HG03439 (cell line): Measurements from ENCODE around the gene OTOP3.

Experiments
- ATAC-seq: cut with Tn5 transposase; IDR thresholded peaks from one replicate; pipeline ENCODE4 v1.9.1; 2021; ENCODE audit warnings: mild to moderate bottlenecking, moderate library complexity; ENCODE audit not compliant: unreplicated experiment

OTOP3 gene

DNA sequence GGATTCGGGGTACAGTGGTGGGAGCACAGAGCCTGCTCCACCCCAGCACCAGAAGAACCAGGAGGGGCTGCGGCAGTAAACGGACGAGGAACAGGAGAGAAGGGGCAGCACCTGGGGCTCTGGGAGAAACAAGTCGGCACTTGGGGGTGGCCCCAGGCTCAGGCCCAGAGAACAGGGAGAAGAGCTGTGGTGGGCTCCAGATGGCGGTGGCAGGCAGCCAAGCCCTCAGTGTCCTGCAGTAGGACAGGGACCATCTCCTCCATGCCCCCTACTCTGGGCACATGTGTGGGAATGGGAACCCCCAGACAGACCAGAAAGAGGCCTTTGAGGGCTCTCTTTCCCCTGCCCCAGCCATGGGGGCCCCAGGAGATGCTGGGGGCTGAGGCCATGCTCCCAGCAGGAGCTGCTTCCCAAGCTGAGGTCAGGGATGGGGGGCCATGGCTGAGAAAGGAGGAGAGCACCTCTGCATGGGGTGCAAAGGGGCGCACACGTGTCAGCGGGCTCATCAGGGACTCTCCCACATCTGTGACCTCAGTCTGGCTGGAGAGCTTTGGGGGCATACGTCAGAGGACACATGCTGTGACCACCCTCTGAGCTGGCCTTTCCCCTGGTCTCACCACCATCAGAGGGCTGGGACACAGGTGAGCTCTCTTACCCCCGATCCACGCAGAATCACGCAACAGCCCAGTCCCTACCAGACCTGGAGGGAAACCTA is 19.4 kb upstream of the OTOP3 start:
- no peak for ATAC-seq

DNA sequence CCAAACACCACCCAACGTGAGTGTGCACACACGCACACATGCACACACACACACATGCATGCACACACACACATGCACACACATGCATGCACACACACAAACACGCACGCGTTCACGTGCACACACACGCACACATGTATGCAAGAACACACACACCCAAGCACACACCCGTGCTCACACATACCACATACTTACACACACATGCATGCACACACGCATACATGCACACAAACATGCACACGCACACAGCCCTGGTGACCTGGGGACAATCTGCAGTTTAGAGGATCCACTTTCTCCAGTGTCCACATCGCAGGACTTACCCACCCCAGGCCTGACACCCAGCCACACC is 18.9 kb upstream of the OTOP3 start:
- no peak for ATAC-seq

DNA sequence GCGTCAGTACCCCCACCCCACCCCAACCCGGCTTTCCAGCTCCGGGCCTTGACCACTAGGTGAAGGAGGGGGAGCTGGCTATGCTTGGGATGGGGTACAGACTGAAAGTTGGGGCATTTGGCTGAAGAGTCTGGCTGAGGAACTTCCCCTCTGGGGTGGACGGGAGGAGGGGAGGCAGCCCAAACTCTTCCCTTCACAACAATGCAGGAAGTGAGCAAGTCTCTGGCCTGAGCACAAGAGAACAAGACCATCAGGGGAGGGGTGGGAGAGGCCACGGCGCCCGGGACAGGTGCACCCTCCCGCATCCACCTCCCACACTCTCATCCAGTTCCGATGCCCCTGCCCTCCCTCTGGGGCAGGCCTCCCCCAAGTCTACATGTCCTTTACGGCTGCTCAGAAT is 18.3 kb upstream of the OTOP3 start:
- no peak for ATAC-seq

DNA sequence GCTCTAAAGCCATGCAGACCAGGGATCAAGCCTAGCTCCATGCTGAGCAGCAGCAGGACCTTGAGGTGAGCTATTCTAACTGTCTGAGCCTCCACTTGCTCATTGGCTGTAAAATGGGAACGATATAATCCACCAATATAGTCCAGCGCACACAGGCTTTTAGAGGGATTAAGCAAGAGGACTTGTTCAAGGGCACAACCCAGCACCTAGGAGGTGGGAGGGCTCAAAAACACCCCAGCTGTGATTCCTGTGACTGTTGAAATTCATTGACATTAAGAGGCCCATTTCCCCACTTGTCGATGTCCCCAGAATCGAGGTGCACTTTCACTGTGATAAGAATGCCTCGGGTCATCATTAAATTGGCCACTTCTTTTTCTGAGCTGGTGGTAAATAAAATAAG is 16.8 kb upstream of the OTOP3 start:
- no peak for ATAC-seq

DNA sequence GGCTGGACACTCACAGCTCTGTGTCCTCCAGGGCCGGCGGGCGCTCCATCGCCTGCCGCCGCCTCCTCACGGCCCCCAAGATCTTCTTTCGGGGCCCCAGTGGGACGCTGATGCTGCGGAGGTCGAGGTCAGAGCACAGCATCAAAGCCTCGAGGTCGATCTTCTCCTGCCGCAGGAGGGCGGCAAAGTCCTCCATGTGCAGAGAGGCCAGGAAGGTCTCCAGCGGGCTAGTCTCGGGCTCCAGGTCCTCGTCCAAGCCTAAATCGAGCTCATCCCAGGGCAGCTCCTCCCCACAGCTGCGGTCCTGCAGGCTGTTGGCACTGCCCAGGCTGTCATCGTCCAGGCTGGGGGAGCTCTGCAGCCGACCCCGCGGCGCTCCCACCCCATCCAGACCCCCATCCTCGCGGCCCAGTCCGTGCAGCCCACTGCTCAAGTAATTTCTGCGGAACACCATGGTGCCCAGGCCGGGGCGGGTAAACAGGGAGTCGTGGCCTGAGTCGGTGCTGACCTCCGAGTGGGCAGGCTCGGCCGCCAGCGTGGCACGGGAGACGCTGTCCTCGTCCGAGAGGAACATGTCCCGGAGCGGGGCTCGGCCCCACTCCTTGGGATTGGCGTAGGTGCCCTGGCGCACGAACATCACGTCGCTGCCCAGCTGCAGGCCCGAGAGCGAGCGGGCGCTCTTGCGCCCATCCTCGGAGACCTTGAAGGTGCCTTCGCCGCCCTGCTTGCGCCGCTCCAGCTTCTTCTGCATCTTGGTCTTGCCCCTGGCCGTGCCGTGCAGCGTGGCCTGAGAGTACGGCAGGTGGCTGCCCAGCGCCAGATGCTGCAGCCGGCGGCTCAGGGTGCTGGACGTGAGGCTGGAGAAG is 16.0 kb upstream of the OTOP3 start:
- no peak for ATAC-seq

DNA sequence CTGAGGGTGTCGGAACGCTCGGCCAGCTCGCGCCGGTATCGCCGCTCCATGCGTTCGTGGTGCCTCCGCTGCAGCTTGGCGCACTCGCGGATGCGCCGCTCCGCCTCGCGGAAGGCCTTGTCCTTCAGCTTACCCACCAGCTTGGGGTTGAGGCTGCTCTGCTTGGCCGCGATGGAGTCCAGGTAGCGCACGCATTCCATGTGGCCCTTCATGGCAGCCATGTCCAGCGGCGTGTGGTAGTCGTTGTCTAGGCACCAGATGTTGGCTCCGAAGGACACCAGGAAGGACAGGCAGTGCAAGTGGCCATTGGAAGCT is 15.4 kb upstream of the OTOP3 start:
- no peak for ATAC-seq

DNA sequence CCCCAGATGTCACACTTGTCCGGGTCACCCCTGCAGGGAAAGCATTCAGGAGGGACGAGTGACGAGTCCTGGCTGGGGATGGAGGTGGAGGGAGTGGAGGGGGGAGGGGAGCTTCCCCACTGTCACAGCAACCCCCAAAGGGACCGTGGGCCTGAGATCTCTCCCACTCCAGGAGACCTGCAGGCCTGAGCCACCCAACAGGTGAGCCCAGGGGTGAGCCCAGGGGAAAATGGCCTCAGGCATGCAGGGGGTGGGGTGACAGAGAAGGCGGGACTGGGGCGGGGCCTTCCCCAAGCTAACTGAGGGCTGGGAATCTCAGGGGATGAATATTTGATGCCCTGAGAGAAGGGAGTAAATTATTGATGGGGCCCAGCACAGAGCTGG is 15.1 kb upstream of the OTOP3 start:
- no peak for ATAC-seq

DNA sequence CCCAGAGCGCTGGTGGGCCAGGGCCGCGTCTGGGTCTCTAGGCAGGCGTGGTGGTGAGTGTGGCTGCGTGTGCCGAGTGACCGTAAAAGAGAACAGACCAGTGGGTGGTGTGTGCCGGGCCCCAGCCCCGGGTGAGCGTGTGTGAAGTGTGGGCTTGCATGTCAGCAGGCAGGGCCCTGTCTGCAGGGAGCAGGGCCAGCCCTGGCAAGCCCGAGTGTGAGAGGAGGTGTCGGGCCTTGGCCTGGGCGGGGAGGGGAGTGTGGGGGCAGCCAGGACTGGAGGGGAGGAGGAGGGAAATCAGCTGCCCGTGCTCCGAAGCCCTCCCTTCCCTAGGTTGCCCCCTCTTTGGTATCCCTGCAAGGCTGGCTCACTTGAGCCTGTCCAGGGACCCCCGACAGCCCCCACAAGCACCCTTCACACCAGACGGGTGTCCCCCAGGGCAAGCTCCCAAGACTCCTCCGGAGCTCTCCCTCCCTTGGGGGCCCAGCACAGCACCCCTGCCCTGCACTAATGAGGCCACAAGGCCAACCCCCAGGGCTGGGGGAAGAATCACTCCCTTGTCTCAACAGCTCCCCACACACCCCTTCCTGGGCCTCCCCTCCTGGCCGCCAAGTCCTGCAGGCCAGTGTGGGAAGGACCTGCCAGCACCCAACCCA is 14.5 kb upstream of the OTOP3 start:
- ATAC-seq = no peak

DNA sequence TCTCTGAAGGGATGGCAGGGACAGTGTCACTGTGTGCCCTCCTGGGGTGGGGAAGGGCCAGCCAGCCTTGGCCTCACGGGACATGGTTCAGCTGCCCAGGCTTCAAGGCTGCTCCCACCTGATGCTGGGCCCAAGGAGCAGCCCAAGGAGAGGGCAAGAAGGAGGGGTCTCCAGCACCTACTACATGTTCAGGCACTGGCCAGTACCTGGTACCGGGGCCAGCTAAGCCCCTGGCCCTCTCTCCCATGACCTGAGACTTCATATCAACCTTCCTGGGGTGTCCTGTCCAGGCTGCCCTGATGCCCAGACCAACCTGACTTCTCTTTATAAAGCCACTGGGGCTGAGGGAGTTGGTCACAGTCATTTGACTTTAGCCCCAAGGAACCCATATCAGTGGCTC is 13.9 kb upstream of the OTOP3 start:
- no peak for ATAC-seq

DNA sequence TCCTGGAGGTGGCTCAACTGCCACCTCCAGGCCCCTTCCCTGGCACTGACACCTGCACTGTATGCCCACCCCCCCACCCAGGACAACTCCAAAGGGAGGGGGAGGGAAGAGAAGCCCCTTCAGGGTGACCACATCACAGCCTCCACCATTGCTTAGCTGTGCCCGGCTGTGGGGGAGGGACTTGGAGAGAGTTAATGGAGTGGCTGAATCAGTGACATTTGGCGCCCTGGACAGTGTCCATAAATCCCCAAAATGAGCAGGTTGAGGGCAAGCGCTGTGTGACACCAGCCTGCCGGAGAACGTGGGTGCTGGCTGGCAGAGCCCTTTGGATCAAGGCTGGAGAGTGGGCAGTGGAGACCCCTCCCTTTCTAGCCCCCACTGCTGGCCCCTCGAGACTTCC is 13.5 kb upstream of the OTOP3 start:
- no peak for ATAC-seq

DNA sequence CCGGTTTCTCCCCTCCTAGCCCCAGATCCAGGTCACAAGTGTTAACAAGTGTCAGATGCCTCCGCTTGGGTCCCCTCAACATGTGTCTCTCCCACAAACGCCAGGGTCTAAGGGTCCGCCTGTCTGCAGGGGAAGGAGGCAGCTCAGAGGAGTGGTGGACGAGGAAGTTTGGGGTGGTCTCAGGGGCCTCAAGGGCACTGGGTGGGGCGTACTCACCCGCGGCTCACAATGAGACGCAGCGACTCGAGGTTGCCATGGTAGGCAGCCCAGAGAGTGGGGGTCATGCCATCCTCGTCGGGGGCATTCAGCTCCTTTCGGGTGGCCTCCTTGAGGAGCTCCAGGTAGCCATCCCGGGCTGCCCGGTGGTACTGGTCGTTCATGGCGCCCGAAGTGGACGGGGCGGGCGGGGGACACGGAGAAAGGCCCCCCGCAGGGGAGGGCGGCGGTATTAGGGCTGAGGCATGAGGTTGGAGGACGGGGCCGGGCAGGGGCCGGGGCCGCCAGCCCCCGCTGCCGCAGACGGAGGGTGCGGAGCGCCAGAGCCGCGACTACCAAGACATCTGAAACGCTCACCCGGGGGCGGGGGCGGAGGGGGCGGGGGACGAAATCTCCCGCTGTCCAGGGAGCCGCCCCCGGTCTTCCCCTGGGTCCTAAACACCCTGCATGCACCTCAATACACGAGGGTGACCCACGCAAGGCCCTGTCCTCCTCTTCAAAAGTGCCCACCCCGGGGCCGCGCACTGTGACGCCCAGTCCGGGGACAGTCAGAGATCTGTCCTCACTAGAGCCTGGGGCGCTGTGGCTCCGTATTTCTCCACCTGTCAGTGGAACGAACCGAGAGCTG is 12.8 kb upstream of the OTOP3 start, which contains the start of gene USH1G:
USH1G (minus strand) TSS at position 562 of the 844 bp plus-strand sequence; CDS start at position 380, 182 bp downstream.
- no peak for ATAC-seq

DNA sequence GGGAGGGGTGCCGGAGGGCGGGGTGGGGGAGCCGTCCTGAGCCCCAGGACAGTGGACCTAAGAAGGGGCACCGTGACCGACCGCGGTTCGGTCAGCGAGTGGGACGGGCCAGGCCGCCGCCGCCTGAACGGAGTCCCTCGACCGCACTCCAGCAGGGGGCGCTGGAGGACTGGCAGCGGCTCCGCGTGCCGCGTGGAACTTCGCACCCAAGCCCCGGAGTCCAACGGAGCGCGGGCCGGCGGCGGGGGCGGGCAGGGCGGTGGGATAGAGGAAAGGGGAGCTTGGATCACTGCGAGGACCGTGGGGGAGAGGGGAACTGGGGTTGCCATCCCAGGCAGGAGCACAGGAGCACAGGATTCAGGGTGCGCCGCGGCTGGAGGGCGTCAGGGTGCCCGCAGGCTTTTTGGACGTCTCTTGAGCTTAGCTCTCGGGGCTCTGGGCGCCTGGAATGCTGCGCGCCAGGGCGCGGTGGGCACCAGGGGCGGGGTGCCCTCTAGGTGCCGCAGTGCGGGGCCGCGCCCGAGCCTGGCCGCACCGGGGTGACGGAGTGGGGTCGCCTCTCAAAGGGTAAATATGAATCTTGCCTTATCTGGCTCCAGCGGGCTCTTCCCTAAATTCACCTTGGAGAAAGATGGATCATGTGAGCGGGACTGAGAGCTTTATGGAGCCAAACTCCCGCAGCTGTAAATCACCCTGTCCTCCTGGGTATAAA is 12.0 kb upstream of the OTOP3 start:
- no peak for ATAC-seq

DNA sequence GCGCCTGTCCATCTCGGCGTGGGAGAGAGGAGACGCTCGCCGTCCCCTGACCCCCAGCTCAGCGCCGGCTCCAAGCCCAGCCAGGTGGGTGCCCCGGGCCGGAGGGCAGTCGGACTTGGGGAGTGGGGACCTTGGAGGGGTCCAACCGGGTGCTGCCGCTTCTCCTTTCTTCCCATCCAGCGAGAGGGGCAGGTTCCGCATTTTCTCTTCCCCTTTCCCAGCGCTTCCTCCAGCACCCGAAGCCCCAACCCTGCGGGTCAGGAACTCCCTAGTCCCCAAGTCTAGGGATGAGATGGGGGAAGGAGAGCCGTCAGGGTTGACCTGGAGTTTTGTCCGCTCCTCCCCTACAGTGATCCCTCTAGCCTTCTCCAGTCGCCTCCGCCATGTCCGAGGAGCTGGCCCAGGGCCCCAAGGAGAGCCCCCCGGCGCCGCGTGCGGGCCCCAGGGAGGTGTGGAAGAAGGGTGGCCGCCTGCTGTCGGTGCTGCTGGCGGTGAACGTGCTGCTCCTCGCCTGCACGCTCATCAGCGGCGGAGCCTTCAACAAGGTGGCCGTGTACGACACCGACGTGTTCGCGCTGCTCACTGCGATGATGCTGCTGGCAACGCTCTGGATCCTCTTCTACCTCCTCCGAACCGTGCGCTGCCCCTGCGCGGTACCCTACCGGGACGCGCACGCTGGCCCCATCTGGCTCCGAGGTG is 11.3 kb upstream of the OTOP3 start, which contains the start of gene OTOP2:
OTOP2 (plus strand) TSS at position 24 of the 699 bp plus-strand sequence; CDS start at position 384, 360 bp downstream.
- ATAC-seq = no peak

DNA sequence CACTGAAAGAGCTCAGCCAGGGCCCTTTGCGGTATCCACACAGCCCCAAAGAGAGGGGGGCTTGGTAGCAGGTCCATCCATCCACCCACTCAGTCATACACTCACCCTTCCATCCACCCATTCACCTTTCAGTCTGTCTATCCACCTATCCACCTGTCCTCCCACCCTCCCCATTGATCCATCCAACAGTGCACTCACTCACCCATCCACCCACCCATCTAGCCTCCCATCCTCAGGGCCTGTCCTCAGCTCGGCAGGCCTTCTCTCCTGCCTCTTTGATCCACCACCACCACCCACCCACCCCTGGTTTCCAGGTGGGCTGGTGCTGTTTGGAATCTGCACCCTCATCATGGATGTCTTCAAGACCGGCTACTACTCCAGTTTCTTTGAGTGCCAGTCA is 10.5 kb upstream of the OTOP3 start:
- ATAC-seq = no peak

DNA sequence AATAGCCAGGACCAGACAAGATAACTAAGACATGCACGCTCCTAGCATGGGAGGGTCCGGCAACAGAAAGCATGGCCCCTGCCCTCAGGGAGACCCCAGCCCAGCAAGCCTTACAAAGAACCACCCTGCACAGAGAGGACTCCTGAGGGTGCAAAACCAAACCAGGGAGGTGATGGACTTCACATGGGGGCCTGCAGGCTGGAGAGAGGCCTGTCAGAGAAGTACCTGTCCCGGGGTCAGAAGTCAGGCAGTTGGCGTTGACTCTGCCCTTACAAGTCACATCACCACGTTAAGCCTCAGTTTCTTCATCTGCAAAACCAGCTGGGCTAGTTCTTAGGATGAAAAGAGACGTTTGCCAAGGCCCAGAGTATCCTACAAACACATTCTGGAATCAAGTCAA is 6.9 kb upstream of the OTOP3 start:
- ATAC-seq = no peak

DNA sequence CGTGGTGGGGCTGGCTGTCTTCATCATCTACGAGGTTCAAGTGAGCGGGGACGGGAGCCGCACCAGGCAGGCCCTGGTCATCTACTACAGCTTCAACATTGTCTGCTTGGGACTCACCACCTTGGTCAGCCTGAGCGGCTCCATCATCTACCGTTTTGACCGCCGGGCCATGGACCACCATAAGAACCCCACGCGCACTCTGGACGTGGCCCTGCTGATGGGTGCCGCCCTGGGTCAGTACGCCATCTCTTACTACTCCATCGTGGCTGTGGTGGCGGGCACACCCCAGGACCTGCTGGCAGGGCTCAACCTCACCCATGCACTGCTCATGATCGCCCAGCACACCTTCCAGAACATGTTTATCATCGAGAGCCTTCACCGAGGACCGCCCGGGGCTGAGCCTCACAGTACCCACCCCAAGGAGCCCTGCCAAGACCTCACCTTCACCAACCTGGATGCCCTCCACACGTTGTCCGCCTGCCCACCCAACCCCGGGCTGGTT is 5.1 kb upstream of the OTOP3 start:
- no peak for ATAC-seq

DNA sequence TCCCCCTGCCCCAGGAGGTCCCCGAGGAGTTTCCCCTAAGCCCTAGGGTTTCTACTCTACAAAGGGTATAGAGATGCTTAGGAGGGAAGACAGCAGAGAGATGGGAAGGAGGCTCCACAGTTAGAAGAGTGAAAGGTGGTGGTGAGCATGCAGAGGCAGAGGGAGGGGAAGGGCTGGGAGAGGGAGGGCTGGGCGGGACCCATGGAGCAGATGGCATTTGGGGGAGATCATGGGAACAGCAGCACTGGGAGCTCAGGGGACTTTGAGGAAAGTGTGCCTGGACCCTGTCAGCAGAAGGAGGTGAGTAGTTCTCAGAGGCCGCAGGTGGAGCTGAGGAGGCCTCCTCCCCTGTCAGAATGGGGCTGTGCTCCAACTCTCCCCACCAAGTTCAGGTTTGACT is 650 bp upstream of the OTOP3 start:
- no peak for ATAC-seq

DNA sequence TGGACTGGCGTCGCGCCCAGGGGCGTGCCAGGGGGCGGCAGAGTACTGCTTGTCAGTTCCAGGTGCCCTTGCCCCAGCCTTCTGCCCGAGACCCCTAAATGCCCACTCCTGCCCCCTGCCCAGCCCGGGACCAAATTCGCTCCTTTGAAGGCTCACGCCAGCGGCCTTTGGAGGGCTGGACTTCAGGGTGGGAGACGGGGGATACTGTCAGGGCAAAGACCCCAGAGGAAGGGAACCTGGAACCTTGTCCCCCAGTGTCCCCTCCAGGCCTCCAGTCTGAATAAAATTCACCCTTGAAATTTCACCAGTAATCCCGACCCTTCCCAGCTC is 737 bp downstream of the OTOP3 start:
- no peak for ATAC-seq
